ENCODE data around the gene DEFB123.

Gene DEFB123

GRCh38 chr20:31475472-31476293 is 35.3 kb downstream of the DEFB123 start:
- Histone ChIP-seq H3K27me3 (ENCODE audit: insufficient read depth, poor library complexity, severe bottlenecking) (peaks cover 19% of the 10 kb centered on the region), H3K27ac (replicated peaks) (no peak overlapping the region), H3K4me3 (replicated peaks; ENCODE audit: insufficient read depth, low read length) (no peak overlapping the region)
- no peak for DNase-seq (ENCODE audit: low read depth in 1 of 2, low spot score in 1 of 2)
- TF ChIP-seq SPI1 (IDR thresholded peaks at IDR 0.05; ENCODE audit: borderline replicate concordance, low read depth) (no peak), CTCF (IDR thresholded peaks at IDR 0.05; ENCODE audit: insufficient read depth, low read length) (no peak), GABPA (IDR thresholded peaks at IDR 0.05; ENCODE audit: low read depth) (no peak), REST (IDR thresholded peaks at IDR 0.05; ENCODE audit: insufficient replicate concordance, low read depth) (no peak), POLR2AphosphoS5 (IDR thresholded peaks at IDR 0.05; ENCODE audit: low read depth) (no peak)

GRCh38 chr20:31476294-31476585 is 35.8 kb downstream of the DEFB123 start:
- no peak for TF ChIP-seq GABPA (IDR thresholded peaks at IDR 0.05; ENCODE audit: low read depth)
- TF ChIP-seq POLR2AphosphoS5 (IDR thresholded peaks at IDR 0.05; ENCODE audit: low read depth), result no peak
- no peak for TF ChIP-seq CTCF (IDR thresholded peaks at IDR 0.05; ENCODE audit: insufficient read depth, low read length)
- TF ChIP-seq SPI1 (IDR thresholded peaks at IDR 0.05; ENCODE audit: borderline replicate concordance, low read depth), result no peak
- TF ChIP-seq REST (IDR thresholded peaks at IDR 0.05; ENCODE audit: insufficient replicate concordance, low read depth), result no peak
- DNase-seq (ENCODE audit: low read depth in 1 of 2, low spot score in 1 of 2), result no peak
- Histone ChIP-seq H3K27ac (replicated peaks) (no peak overlapping the region), H3K4me3 (replicated peaks; ENCODE audit: insufficient read depth, low read length) (no peak overlapping the region), H3K27me3 (ENCODE audit: insufficient read depth, poor library complexity, severe bottlenecking) (peaks cover 19% of the 10 kb centered on the region)

- no peak overlapping the region for H3K27ac ChIP-seq (replicated peaks)
These were observed 36.3 kb downstream of the DEFB123 start for GRCh38 chr20:31476643-31477215.

GRCh38 chr20:31484001-31484400 is 43.6 kb downstream of the DEFB123 start:
- no peaks in the 10 kb centered on the region for H3K27me3 ChIP-seq (ENCODE audit: insufficient read depth, poor library complexity, severe bottlenecking)
- no peak overlapping the region for H3K27ac ChIP-seq (replicated peaks)
- DNase-seq (ENCODE audit: low read depth in 1 of 2, low spot score in 1 of 2), result no peak
- H3K4me3 ChIP-seq (replicated peaks; ENCODE audit: insufficient read depth, low read length), result no peak overlapping the region
- TF ChIP-seq CTCF (IDR thresholded peaks at IDR 0.05; ENCODE audit: insufficient read depth, low read length), result no peak
- TF ChIP-seq GABPA (IDR thresholded peaks at IDR 0.05; ENCODE audit: low read depth), result no peak
- no peak for TF ChIP-seq REST (IDR thresholded peaks at IDR 0.05; ENCODE audit: insufficient replicate concordance, low read depth)
- no peak for TF ChIP-seq SPI1 (IDR thresholded peaks at IDR 0.05; ENCODE audit: borderline replicate concordance, low read depth)
- no peak for TF ChIP-seq POLR2AphosphoS5 (IDR thresholded peaks at IDR 0.05; ENCODE audit: low read depth)

More at GRCh38 chr20:31476643-31477215, 36.3 kb downstream of the DEFB123 start:
- DNase-seq (ENCODE audit: low read depth in 1 of 2, low spot score in 1 of 2), result no peak
- TF ChIP-seq SPI1 (IDR thresholded peaks at IDR 0.05; ENCODE audit: borderline replicate concordance, low read depth) (no peak), GABPA (IDR thresholded peaks at IDR 0.05; ENCODE audit: low read depth) (no peak), POLR2AphosphoS5 (IDR thresholded peaks at IDR 0.05; ENCODE audit: low read depth) (no peak)
- Histone ChIP-seq H3K27me3 (ENCODE audit: insufficient read depth, poor library complexity, severe bottlenecking) (peaks cover 19% of the 10 kb centered on the region), H3K4me3 (replicated peaks; ENCODE audit: insufficient read depth, low read length) (no peak overlapping the region)
